Testis (tissue), 2 donors: Measurements from ENCODE around the gene TLE1.

Experiments
- CTCF ChIP-seq, 3 experiments: fragments of 450-650 bp in 2 of 3; fragments of 200-600 bp in 1 of 3; sonication (generic) in 1 of 3; IDR thresholded peaks; one replicate each; pipeline ENCODE4 v1.5.1; 2016 to 2019; ENCODE audit warnings: antibody characterized with exemption in 3 of 3, mild to moderate bottlenecking in 2 of 3, moderate library complexity in 1 of 3
- POLR2A ChIP-seq: fragments of 450-650 bp; IDR thresholded peaks from one replicate; pipeline ENCODE4 v1.6.1; 2017; ENCODE audit warnings: antibody characterized with exemption, mild to moderate bottlenecking, moderate library complexity

DNA sequence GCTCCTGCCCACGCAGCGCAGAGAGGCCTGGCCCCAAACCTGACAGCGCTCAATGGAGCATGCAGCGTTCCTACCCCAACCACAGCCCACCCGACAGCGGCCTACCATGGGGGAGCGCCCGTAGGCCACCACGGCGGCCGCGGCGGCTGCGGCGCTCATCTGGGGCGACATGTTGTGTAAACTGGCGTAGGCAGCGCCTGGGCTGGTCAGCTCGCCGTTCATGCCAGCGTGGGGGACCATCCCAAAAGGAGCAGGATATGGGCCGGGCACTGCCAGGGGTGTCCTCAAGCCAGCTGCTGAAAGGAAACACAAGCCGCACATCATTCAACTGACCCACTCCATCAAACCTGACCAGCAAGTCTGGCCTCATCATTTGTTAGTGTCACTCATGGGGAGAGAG lies 77.7 kb downstream of the TLE1 start:
- no peak for TF ChIP-seq CTCF (IDR thresholded peaks at IDR 0.05)
- TF ChIP-seq POLR2A, result no peak
